ENCODE measurements around the gene PER2.

GRCh38 chr2:238285653-238286082 is 2.7 kb downstream of the PER2 start:
- TF ChIP-seq CTCF (conservative IDR thresholded peaks at IDR 0.05; ENCODE audit: low read length) (no peak), EZH2phosphoT487 (IDR thresholded peaks at IDR 0.05; ENCODE audit: borderline replicate concordance, low read depth, low read length) (no peak)
